ENCODE data around the gene TRPM2. TPM values are rescaled to one million over a fixed set of nuclear protein-coding genes. Genes with fewer than 3 reads are reported as not detected.

The TRPM2 gene
- total and polyA plus RNA-seq, 2 of the 8 experiments (the other 6 are each of a cell fraction or from before 2014, with no cell fraction given) = 0.27 to 0.28 TPM

- H3K4me2 ChIP-seq (ENCODE audit: insufficient read depth in 1 of 2, low read depth in 2 of 2, low read length in 2 of 2) = peak overlapping the region; percentile 72 to 80
- H3K27ac ChIP-seq (ENCODE audit: low read depth, low read length) = no peak overlapping the region
- no peak overlapping the region for H3K23ac ChIP-seq (ENCODE audit: insufficient read length)
- no peak overlapping the region for H3K56ac ChIP-seq (replicated peaks; ENCODE audit: insufficient read length, low read depth, low read length)
- 36% methylated on average over 16 of the region's 47 CpGs; no CpG with 5 or more reads in 1 of the 2 experiments for WGBS, 2 experiments (ENCODE audit: extremely low coverage in 1 of 2, insufficient coverage in 1 of 2, insufficient read length in 1 of 2, insufficient replicate concordance in 2 of 2, low coverage in 1 of 2, low lambda C conversion rate in 2 of 2, missing lambda C conversion rate in 1 of 2)
- no peak overlapping the region for H3K4ac ChIP-seq (replicated peaks; ENCODE audit: insufficient read length, low read depth, low read length)
- H2BK20ac ChIP-seq (ENCODE audit: low read length) = no peak overlapping the region
- H4K8ac ChIP-seq (ENCODE audit: extremely low read depth, insufficient read depth, low read length) = no peak overlapping the region; the same call in 1 of the 2 replicates
- no peak overlapping the region for H2BK15ac ChIP-seq (ENCODE audit: low read length)
- H3K4me3 ChIP-seq (ENCODE audit: extremely low read depth in 1 of 4, insufficient read depth in 2 of 4, low read depth in 3 of 4, low read length in 4 of 4) = peak overlapping the region; percentile 11 to 71 (median 62); a peak in 7 of 8 replicates
- H3K9me3 ChIP-seq (ENCODE audit: insufficient read depth in 2 of 2, low read depth in 1 of 2, low read length in 1 of 2) = no peaks in the 10 kb centered on the region
- H2BK12ac ChIP-seq (ENCODE audit: low read depth, low read length) = no peak overlapping the region
- no peaks in the 10 kb centered on the region for H3K27me3 ChIP-seq (replicated peaks in 1 of 4; ENCODE audit: control insufficient read depth in 3 of 4, extremely low read depth in 1 of 4, insufficient read depth in 3 of 4, low read length in 3 of 4)
- H4K91ac ChIP-seq (replicated peaks; ENCODE audit: insufficient read length, low read length) = no peak overlapping the region
- no peak overlapping the region for H2AK5ac ChIP-seq (ENCODE audit: low read depth, low read length)
- H3K18ac ChIP-seq (ENCODE audit: extremely low read depth, low read length) = no peak overlapping the region
- H4K5ac ChIP-seq (ENCODE audit: insufficient read length, low read depth, low read length) = no peak overlapping the region
- H3K23me2 ChIP-seq (ENCODE audit: low read depth, low read length) = peaks cover 6% of the 10 kb centered on the region; the same call in 1 of the 2 replicates
- CTCF ChIA-PET (ENCODE audit: partially characterized antibody) = interaction anchor here (0.7 to 1.6 kb wide), 11 partner anchors 9 to 113 kb away, joined by 3 to 4 read pairs (median 3); no protein-coding TSS in a partner anchor
- H3K9ac ChIP-seq (replicated peaks in 1 of 4; ENCODE audit: extremely low read depth in 1 of 4, low read depth in 3 of 4, low read length in 3 of 4) = no peak overlapping the region; a peak in 1 of 7 replicates
- DNase-seq (ENCODE audit: low read depth in 1 of 2, low spot score in 2 of 2) = peak in 1 of 2 experiments; percentile 75
- H3K79me1 ChIP-seq (ENCODE audit: low read depth, low read length) = no peaks in the 10 kb centered on the region
- H2BK5ac ChIP-seq (ENCODE audit: low read depth, low read length) = 0 out of 2 replicates have a peak overlapping the region, but pooled peaks have one; percentile 12
- H2AFZ ChIP-seq (ENCODE audit: low read length) = peak overlapping the region; percentile 35; the same call in 1 of the 2 replicates
- POLR2A ChIA-PET (ENCODE audit: partially characterized antibody) = interaction anchor here (0.6 to 2.5 kb wide), 8 partner anchors 10 to 151 kb away, joined by 3 to 7 read pairs (median 4); partner anchors contain the start of gene TRPM2
- H2BK120ac ChIP-seq (replicated peaks; ENCODE audit: low read depth, low read length) = no peak overlapping the region
- peaks cover 0 to 4% (median 0%) of the 10 kb centered on the region in 4 experiments; a peak in 1 of 8 replicates for H3K36me3 ChIP-seq (ENCODE audit: control insufficient read depth in 2 of 4, insufficient read depth in 4 of 4, low read length in 3 of 4)
- H4K20me1 ChIP-seq (replicated peaks in 1 of 2; ENCODE audit: control insufficient read depth in 1 of 2, insufficient read depth in 2 of 2, low read length in 2 of 2) = no peaks in the 10 kb centered on the region
- no peak overlapping the region for H3K14ac ChIP-seq (ENCODE audit: insufficient read length)
- H3K4me1 ChIP-seq (replicated peaks in 1 of 4; ENCODE audit: control insufficient read depth in 3 of 4, insufficient read depth in 4 of 4, low read length in 3 of 4) = peaks cover 0 to 7% (median under 1%) of the 10 kb centered on the region in 4 experiments; a peak in 2 of 7 replicates
- FAIRE-seq = no peak
- H3K79me2 ChIP-seq (ENCODE audit: control insufficient read depth in 1 of 2, insufficient read depth in 2 of 2, low read length in 2 of 2) = no peaks in the 10 kb centered on the region
- TF ChIP-seq SIN3A (conservative IDR thresholded peaks at IDR 0.05 in 1 of 2, IDR thresholded peaks at IDR 0.05 in 1 of 2; ENCODE audit: low read depth in 1 of 2, low read length in 2 of 2) = peak; percentile 18 to 75; a peak in 1 of 4 replicates
- TF ChIP-seq JUND (IDR thresholded peaks at IDR 0.05; ENCODE audit: low read length) = no peak
Observed at GRCh38 chr21:44337941-44338895, 15.2 kb upstream of the TRPM2 start.

Data from H1 (cell line).